NCI-H524 (cell line): ENCODE measurements around the gene CHCHD1.
"Not testable (repeated sequence)": the region's sequence is repeated elsewhere in the genome, so short reads cannot be mapped to it uniquely, and the experiment has no call there.

ENCODE experiments used
- DNase-seq, 2 experiments: peaks; one replicate each; lab custom pipeline; 2025; lab: John Stamatoyannopoulos, UW

The CHCHD1 gene

GRCh38 chr10:73768881-73769280, 13.0 kb upstream of the CHCHD1 start:
- no peak for DNase-seq

GRCh38 chr10:73769396-73769795, 12.5 kb upstream of the CHCHD1 start:
- DNase-seq, result no peak

- peak; percentile 4 to 46 for DNase-seq
These were observed 10.0 kb upstream of the CHCHD1 start for GRCh38 chr10:73771722-73772280.

- peak in 1 of 2 experiments; percentile 49 for DNase-seq
These were observed 9.3 kb upstream of the CHCHD1 start for GRCh38 chr10:73772281-73773151.

- no peak for DNase-seq
These were observed 8.5 kb upstream of the CHCHD1 start for GRCh38 chr10:73773152-73773879.

GRCh38 chr10:73774637-73775036, 7.2 kb upstream of the CHCHD1 start:
- DNase-seq, result peak in 1 of 2 experiments; percentile 44

- DNase-seq, result no peak
These were observed 2.8 kb upstream of the CHCHD1 start for GRCh38 chr10:73779018-73779417.

GRCh38 chr10:73779539-73780197, 2.2 kb upstream of the CHCHD1 start:
- DNase-seq, result no peak

GRCh38 chr10:73780301-73780700, 1.5 kb upstream of the CHCHD1 start:
- no peak for DNase-seq

GRCh38 chr10:73780966-73781365, 882 bp upstream of the CHCHD1 start:
- no peak for DNase-seq

GRCh38 chr10:73781548-73781878, 335 bp upstream of the CHCHD1 start:
- no peak for DNase-seq

- DNase-seq, result no peak
These were observed 869 bp downstream of the CHCHD1 start for GRCh38 chr10:73782749-73783085.

GRCh38 chr10:73785211-73785720, 3.4 kb downstream of the CHCHD1 start, which contains the start of gene ZSWIM8:
Gene ZSWIM8, plus strand, starts transcription at chr10:73785606. Its CDS starts 273 bp downstream, at chr10:73785879.
- DNase-seq, result peak; percentile 67 to 77

- DNase-seq, result no peak
These were observed 4.1 kb downstream of the CHCHD1 start for GRCh38 chr10:73785721-73786511.

GRCh38 chr10:73786512-73786885, 4.7 kb downstream of the CHCHD1 start:
- no peak for DNase-seq

- not testable (repeated sequence) for DNase-seq
These were observed 5.4 kb downstream of the CHCHD1 start for GRCh38 chr10:73787031-73787800.

- no peak for DNase-seq
These were observed 7.2 kb downstream of the CHCHD1 start for GRCh38 chr10:73788864-73789658.

- no peak for DNase-seq
These were observed 7.8 kb downstream of the CHCHD1 start for GRCh38 chr10:73789659-73790055.

- DNase-seq, result no peak
These were observed 9.2 kb downstream of the CHCHD1 start for GRCh38 chr10:73790886-73791625.
